GM23248 (cell line): ENCODE data around the gene SMNDC1. TPM values are rescaled to one million over a fixed set of nuclear protein-coding genes. Genes with fewer than 3 reads are reported as not detected.
A peak's percentile ranks its signal among the peaks of the same experiment; 100 is the strongest.

ENCODE experiments used
- DNase-seq: peaks from one replicate; pipeline ENCODE4 v3.0.0-alpha.2; 2015
- H2AFZ ChIP-seq: fragments of 200-600 bp; sonication (generic); 2 replicates; pipeline ENCODE4 v1.6.1; 2016; ENCODE audit warnings: antibody characterized with exemption
- H3F3A ChIP-seq: fragments of 200-600 bp; sonication (generic); 2 replicates; pipeline ENCODE4 v1.6.1; 2016; ENCODE audit warnings: mild to moderate bottlenecking, antibody characterized with exemption, mixed run types; ENCODE audit not compliant: insufficient read depth
- H3K27ac ChIP-seq: fragments of 200-600 bp; sonication (generic); 2 replicates; pipeline ENCODE4 v1.5.1; 2016; ENCODE audit warnings: mild to moderate bottlenecking
- H3K27me3 ChIP-seq: fragments of 200-600 bp; sonication (generic); replicated peaks from 2 replicates; pipeline ENCODE4 v1.6.1; 2016; ENCODE audit warnings: mild to moderate bottlenecking; ENCODE audit not compliant: insufficient read depth
- H3K36me3 ChIP-seq: fragments of 200-600 bp; sonication (generic); 2 replicates; pipeline ENCODE4 v1.6.1; 2016; ENCODE audit warnings: low read depth, mild to moderate bottlenecking
- H3K4me1 ChIP-seq: fragments of 200-600 bp; sonication (generic); 2 replicates; pipeline ENCODE4 v1.6.1; 2016; ENCODE audit warnings: mild to moderate bottlenecking; ENCODE audit not compliant: insufficient read depth
- H3K4me2 ChIP-seq: fragments of 200-600 bp; sonication (generic); one replicate; pipeline ENCODE4 v1.6.1; 2016; ENCODE audit warnings: mild to moderate bottlenecking; ENCODE audit not compliant: unreplicated experiment
- H3K4me3 ChIP-seq: fragments of 200-600 bp; sonication (generic); 2 replicates; pipeline ENCODE4 v1.5.1; 2016; ENCODE audit warnings: mild to moderate bottlenecking
- H3K79me2 ChIP-seq: fragments of 200-600 bp; sonication (generic); 2 replicates; pipeline ENCODE4 v1.6.1; 2016; ENCODE audit warnings: mild to moderate bottlenecking; ENCODE audit not compliant: insufficient read depth
- H3K9ac ChIP-seq: fragments of 200-600 bp; sonication (generic); 2 replicates; pipeline ENCODE4 v1.6.1; 2016; ENCODE audit warnings: mild to moderate bottlenecking
- H3K9me2 ChIP-seq: fragments of 200-600 bp; sonication (generic); 2 replicates; pipeline ENCODE4 v1.6.1; 2016; ENCODE audit warnings: mixed run types, mild to moderate bottlenecking, moderate library complexity; ENCODE audit not compliant: insufficient read depth
- H3K9me3 ChIP-seq: fragments of 200-600 bp; sonication (generic); one replicate; pipeline ENCODE4 v1.6.1; 2017; ENCODE audit warnings: low read depth
- H4K20me1 ChIP-seq: fragments of 200-600 bp; sonication (generic); 2 replicates; pipeline ENCODE4 v1.6.0; 2016; ENCODE audit not compliant: insufficient read depth
- EZH2 ChIP-seq: fragments of 200-600 bp; sonication (generic); IDR thresholded peaks from 2 replicates; pipeline ENCODE4 v1.6.1; 2018; ENCODE audit warnings: antibody characterized with exemption, mild to moderate bottlenecking; ENCODE audit not compliant: insufficient read depth, poor library complexity, severe bottlenecking
- EZH2phosphoT487 ChIP-seq: fragments of 200-600 bp; sonication (generic); IDR thresholded peaks from 2 replicates; pipeline ENCODE4 v1.6.1; 2018; ENCODE audit warnings: antibody characterized with exemption, moderate library complexity, mild to moderate bottlenecking, low read depth; ENCODE audit not compliant: insufficient read depth
- WGBS, 2 experiments: methylation state at CpG; one replicate each; pipeline ENCODE4 v1.1.6; 2015 to 2017; ENCODE audit warnings: low lambda C conversion rate in 2 of 2, low coverage in 1 of 2; ENCODE audit errors: missing lambda C conversion rate in 2 of 2; 5-methylcytosine and 5-hydroxymethylcytosine counted together
- in situ Hi-C: fragments of 300-500 bp; cut with MboI; formaldehyde crosslinking; loops from 2 replicates; pipeline ENCODE4 v1.15.0; 2020
- polyA plus RNA-seq: library from polyadenylated mRNA; unstranded; fragments of >200 nt; fragmentation: Nextera tagmentation; extraction: Ambion mirVana; gene quantifications from 2 replicates; pipeline ENCODE4 v1.2.1, GENCODE V29; 2016
- total RNA-seq: library from RNA; depleted of rRNA; stranded (reverse); fragments of >200 nt; shearing (Covaris generic); gene quantifications from 2 replicates; pipeline ENCODE4 v1.2.3, GENCODE V29; 2014

Gene SMNDC1
- total and polyA plus RNA-seq, 2 experiments from 2014 or later = 5.3 to 21.6 TPM

DNA sequence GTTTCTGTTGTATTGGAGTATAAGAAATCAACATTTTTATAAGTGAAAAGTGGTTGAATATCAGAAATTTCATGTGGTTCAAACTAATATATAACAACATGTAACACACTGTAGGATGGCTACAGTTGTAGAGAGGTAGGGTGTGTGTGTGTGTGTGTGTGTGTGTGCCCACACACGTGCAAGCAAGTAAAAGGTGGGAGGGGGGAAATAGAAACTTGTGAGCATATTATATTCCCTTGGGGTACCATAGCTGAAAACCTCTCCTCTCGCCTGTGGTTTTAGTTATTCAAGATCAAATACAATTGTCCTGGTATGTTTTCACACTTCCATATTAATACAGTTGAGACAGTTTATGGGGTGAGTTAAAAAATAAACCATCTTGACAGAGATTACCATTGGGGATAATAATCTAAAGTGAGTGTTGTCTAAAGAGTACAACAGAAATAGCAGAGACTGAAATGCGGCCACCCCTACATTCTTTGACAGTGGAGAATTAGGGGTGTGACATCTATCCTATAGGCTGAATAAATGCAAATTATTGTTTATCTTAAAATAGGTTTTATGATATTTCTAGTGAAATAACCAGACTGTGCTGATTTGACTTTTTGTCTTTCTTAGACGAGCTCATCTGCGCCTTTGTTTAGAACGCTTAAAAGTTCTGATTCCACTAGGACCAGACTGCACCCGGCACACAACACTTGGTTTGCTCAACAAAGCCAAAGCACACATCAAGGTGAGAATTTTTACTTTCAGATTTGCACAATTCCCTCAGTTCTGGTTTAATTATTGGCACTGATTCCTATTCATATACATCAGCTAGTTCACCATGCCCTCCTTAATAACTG, 25.9 kb downstream of the SMNDC1 start:
- H3K4me2 ChIP-seq = peak overlapping the region; percentile 55
- peaks cover 3% of the 10 kb centered on the region; the same call in 1 of the 2 replicates for H3K36me3 ChIP-seq
- H3K79me2 ChIP-seq = peaks cover 6% of the 10 kb centered on the region; the same call in 1 of the 2 replicates
- no peaks in the 10 kb centered on the region; the same call in 1 of the 2 replicates for H3K4me1 ChIP-seq
- in situ Hi-C loops = no loop called here
- 83% methylated on average over 7 of the region's 7 CpGs for WGBS, 2 experiments
- TF ChIP-seq EZH2 (no peak), EZH2phosphoT487 (no peak)
- H4K20me1 ChIP-seq = no peaks in the 10 kb centered on the region
- no peaks in the 10 kb centered on the region for H3K9me2 ChIP-seq
- DNase-seq = no peak
- no peak overlapping the region for H3K27ac ChIP-seq
- H3K27me3 ChIP-seq = no peaks in the 10 kb centered on the region
- H2AFZ ChIP-seq = peak overlapping the region; percentile 72
- 0 out of 2 replicates have a peak, but pooled peaks cover 4% of the 10 kb centered on the region for H3F3A ChIP-seq
- H3K9ac ChIP-seq = peak overlapping the region; percentile 51
- H3K9me3 ChIP-seq = no peaks in the 10 kb centered on the region
- H3K4me3 ChIP-seq = peak overlapping the region; percentile 41

DNA sequence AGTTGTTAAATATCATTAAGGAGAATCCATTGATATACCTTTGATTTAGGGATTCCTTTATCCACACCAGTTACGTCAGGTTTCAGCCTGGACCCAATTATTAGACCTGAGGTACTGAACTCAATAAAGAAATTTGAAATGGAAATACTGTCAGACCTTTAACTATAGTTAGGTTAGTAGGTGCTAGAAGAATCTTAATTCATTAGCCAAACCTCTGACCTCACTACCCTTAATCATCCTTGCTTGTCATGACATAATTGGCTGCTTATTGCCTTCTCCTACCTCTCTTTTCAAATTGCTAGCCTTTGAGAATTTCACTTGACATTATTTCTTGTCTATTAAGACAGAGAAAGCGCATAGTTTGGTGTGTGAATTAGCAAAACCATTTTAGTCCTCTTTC, 27.1 kb downstream of the SMNDC1 start:
- Histone ChIP-seq H3F3A (0 out of 2 replicates have a peak, but pooled peaks cover 4% of the 10 kb centered on the region), H4K20me1 (no peaks in the 10 kb centered on the region), H3K79me2 (peaks cover 6% of the 10 kb centered on the region; the same call in 1 of the 2 replicates), H3K9me2 (no peaks in the 10 kb centered on the region), H2AFZ (no peak overlapping the region), H3K27ac (no peak overlapping the region), H3K9ac (no peak overlapping the region), H3K4me1 (peaks cover 3% of the 10 kb centered on the region; the same call in 1 of the 2 replicates), H3K9me3 (no peaks in the 10 kb centered on the region), H3K4me2 (no peak overlapping the region), H3K4me3 (no peak overlapping the region), H3K36me3 (peaks cover 3% of the 10 kb centered on the region; the same call in 1 of the 2 replicates), H3K27me3 (no peaks in the 10 kb centered on the region)
- in situ Hi-C loops = no loop called here
- 95 to 96% methylated on average over 2 of the region's 2 CpGs for WGBS, 2 experiments
- no peak for DNase-seq
- TF ChIP-seq EZH2phosphoT487 (no peak), EZH2 (no peak)

DNA sequence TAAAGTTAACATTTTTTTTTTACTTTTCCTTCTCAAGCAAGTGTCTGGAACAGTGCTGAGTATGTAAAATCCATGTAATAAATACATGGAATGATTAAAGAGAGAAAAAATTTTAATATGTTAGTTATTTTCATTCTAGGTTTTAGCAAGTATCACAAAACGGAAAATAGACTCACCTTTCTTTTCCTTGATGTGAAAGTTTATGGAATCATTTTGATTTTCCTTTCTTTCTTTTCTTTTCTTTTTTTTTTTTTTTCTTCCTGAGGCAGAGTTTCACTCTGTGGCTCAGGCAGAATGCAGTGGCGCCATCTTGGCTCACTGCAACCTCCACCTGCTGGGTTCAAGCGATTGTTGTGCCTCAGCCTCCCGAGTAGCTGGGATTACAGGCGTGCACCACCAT, 28.1 kb downstream of the SMNDC1 start:
- Histone ChIP-seq H3K79me2 (peaks cover 6% of the 10 kb centered on the region; the same call in 1 of the 2 replicates), H3K9me3 (no peaks in the 10 kb centered on the region), H3K36me3 (peaks cover 3% of the 10 kb centered on the region; the same call in 1 of the 2 replicates), H3K9me2 (no peaks in the 10 kb centered on the region), H3K27me3 (no peaks in the 10 kb centered on the region), H2AFZ (no peak overlapping the region), H3K9ac (no peak overlapping the region), H3K27ac (no peak overlapping the region), H3K4me2 (no peak overlapping the region), H3K4me3 (no peak overlapping the region), H4K20me1 (no peaks in the 10 kb centered on the region), H3K4me1 (peaks cover 3% of the 10 kb centered on the region; the same call in 1 of the 2 replicates), H3F3A (0 out of 2 replicates have a peak, but pooled peaks cover 3% of the 10 kb centered on the region)
- in situ Hi-C loops = no loop called here
- TF ChIP-seq EZH2phosphoT487 (no peak), EZH2 (no peak)
- DNase-seq = no peak
- WGBS, 2 experiments = 95 to 98% methylated on average over 5 of the region's 5 CpGs

DNA sequence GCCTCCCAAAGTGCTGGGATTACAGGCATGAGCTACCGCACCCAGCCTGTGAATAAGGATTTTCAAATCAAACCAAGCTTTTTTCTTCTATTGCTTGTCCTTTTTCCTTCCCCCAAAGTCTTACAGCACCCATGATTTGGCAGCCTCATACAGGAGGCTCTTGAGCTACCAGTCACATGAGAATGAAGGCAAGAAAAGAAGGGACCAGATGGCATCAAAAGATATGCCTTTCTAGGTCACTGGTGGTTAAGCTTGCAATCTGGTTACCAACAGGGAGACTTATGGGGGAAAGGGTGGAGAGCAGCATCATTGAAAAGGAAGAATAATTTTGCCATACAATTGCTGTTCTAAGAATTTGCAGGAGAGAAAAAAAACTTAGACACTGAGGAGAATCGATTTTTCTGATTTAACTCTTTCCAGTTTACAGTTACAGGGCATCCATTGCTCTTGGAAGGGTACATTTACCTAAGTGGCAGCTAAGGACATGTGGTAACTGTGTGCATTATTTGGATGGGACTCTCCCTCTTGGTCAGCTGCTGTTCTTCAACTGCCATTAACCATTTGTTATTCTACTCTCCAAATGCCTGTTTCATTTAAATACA, 29.5 kb downstream of the SMNDC1 start:
- no peaks in the 10 kb centered on the region for H3K9me2 ChIP-seq
- in situ Hi-C loops = no loop called here
- no peak overlapping the region for H3K4me2 ChIP-seq
- no peak for TF ChIP-seq EZH2phosphoT487
- TF ChIP-seq EZH2 = no peak
- H3K4me3 ChIP-seq = no peak overlapping the region
- H3F3A ChIP-seq = no peaks in the 10 kb centered on the region
- no peaks in the 10 kb centered on the region for H4K20me1 ChIP-seq
- H3K9me3 ChIP-seq = no peaks in the 10 kb centered on the region
- H3K79me2 ChIP-seq = peaks cover 6% of the 10 kb centered on the region; the same call in 1 of the 2 replicates
- WGBS, 2 experiments = 63 to 74% methylated on average over 2 of the region's 2 CpGs
- H3K27ac ChIP-seq = no peak overlapping the region
- peaks cover 3% of the 10 kb centered on the region; the same call in 1 of the 2 replicates for H3K36me3 ChIP-seq
- no peaks in the 10 kb centered on the region for H3K27me3 ChIP-seq
- no peak overlapping the region for H3K9ac ChIP-seq
- peaks cover 3% of the 10 kb centered on the region; the same call in 1 of the 2 replicates for H3K4me1 ChIP-seq
- DNase-seq = no peak
- H2AFZ ChIP-seq = no peak overlapping the region
